Endothelial cell of umbilical vein (primary cell): ENCODE data around the gene TMEM208. TPM values are rescaled to one million over a fixed set of nuclear protein-coding genes. Genes with fewer than 3 reads are reported as not detected.

Source experiments
- BruUV-seq: library from RNA; stranded (reverse); fragments of 400-500 nt; replicated peaks from 2 replicates; lab custom pipeline; 2021; lab: Mats Ljungman, UMichigan
- CTCF ChIA-PET: fragments of 300-600, 350-600 bp; sonication (Branson Sonifier 250); formaldehyde crosslinking; loops from one replicate; lab custom pipeline; 2021; ENCODE audit warnings: antibody characterized with exemption, inconsistent platforms; lab: Charles Lee
- POLR2A ChIA-PET: fragments of 300-600, 350-600 bp; sonication (Branson Sonifier 250); formaldehyde crosslinking; loops from one replicate; lab custom pipeline; 2021; ENCODE audit warnings: antibody characterized with exemption, inconsistent platforms; lab: Charles Lee
- DNase-seq: peaks from one replicate; pipeline ENCODE4 v3.0.0-alpha.2; 2011; ENCODE audit warnings: low read depth, low spot score
- FAIRE-seq: peaks from 2 replicates; lab custom pipeline; 2011; peaks lifted over from hg19 to GRCh38; lab: Jason Lieb, UNC
- H2AFZ ChIP-seq: 2 replicates; pipeline ENCODE4 v1.6.0; 2012; ENCODE audit warnings: low read depth, low read length, control low read depth, inconsistent platforms
- H3K27ac ChIP-seq: 2 replicates; pipeline ENCODE4 v1.5.1; 2011; ENCODE audit warnings: low read depth, mild to moderate bottlenecking, control low read depth, low read length, moderate library complexity; ENCODE audit not compliant: insufficient read depth
- H3K27me3 ChIP-seq, 2 experiments: 2 replicates each; pipeline versions ENCODE4 v1.6.0 to v1.6.1; 2011; ENCODE audit warnings: low read length in 2 of 2, mixed read lengths in 1 of 2; ENCODE audit not compliant: control insufficient read depth in 2 of 2, insufficient read depth in 2 of 2
- H3K36me3 ChIP-seq, 2 experiments: 2 replicates in 1 of 2; 3 replicates in 1 of 2; pipeline ENCODE4 v1.5.1; 2011; ENCODE audit warnings: low read length in 2 of 2, mild to moderate bottlenecking in 1 of 2, moderate library complexity in 1 of 2; ENCODE audit not compliant: control insufficient read depth in 2 of 2, insufficient read depth in 2 of 2; ENCODE audit errors: extremely low read depth in 1 of 2
- H3K4me1 ChIP-seq: 3 replicates; pipeline ENCODE4 v1.5.1; 2011; ENCODE audit warnings: mild to moderate bottlenecking, low read length; ENCODE audit not compliant: control insufficient read depth, insufficient read depth; ENCODE audit errors: extremely low read depth
- H3K4me2 ChIP-seq: 2 replicates; pipeline ENCODE4 v1.6.1; 2011; ENCODE audit warnings: low read length, control low read depth, mixed read lengths; ENCODE audit not compliant: insufficient read depth
- H3K4me3 ChIP-seq, 3 experiments: fragments of 200-600 bp in 1 of 3; sonication (generic), shearing (Covaris generic) in 1 of 3; replicated peaks in 1 of 3; 2 replicates each; pipeline ENCODE4 v1.5.1; 2011 to 2016; ENCODE audit warnings: control low read depth in 3 of 3, low read length in 3 of 3, mild to moderate bottlenecking in 2 of 3, inconsistent platforms in 1 of 3, low read depth in 1 of 3, moderate library complexity in 1 of 3; ENCODE audit not compliant: insufficient read depth in 1 of 3
- H3K79me2 ChIP-seq: 2 replicates; pipeline ENCODE4 v1.6.0; 2012; ENCODE audit warnings: low read length, inconsistent platforms; ENCODE audit not compliant: control insufficient read depth, insufficient read depth
- H3K9ac ChIP-seq: replicated peaks from 2 replicates; pipeline ENCODE3; 2011; ENCODE audit warnings: low read length, control low read depth; ENCODE audit not compliant: insufficient read depth; ENCODE audit errors: extremely low read depth
- H3K9me1 ChIP-seq: replicated peaks from 3 replicates; pipeline ENCODE4 v1.6.0; 2011; ENCODE audit warnings: mild to moderate bottlenecking, low read length; ENCODE audit not compliant: control insufficient read depth, insufficient read depth; ENCODE audit errors: extremely low read depth
- H3K9me3 ChIP-seq: replicated peaks from 2 replicates; pipeline ENCODE4 v1.5.1; 2012; ENCODE audit warnings: low read length, inconsistent platforms; ENCODE audit not compliant: control insufficient read depth, insufficient read depth
- H4K20me1 ChIP-seq: replicated peaks from 2 replicates; pipeline ENCODE3; 2011; ENCODE audit warnings: mild to moderate bottlenecking, low read length; ENCODE audit not compliant: control insufficient read depth, insufficient read depth; ENCODE audit errors: extremely low read depth
- CTCF ChIP-seq, 2 donors: IDR thresholded peaks; 1 replicate in 1 of 2; 2 replicates in 1 of 2; pipeline ENCODE4 v1.5.1; 2011; ENCODE audit warnings: low read length in 2 of 2, mild to moderate bottlenecking in 2 of 2, moderate library complexity in 2 of 2, control low read depth in 1 of 2, inconsistent platforms in 1 of 2, low read depth in 1 of 2; ENCODE audit not compliant: insufficient read depth in 1 of 2; ENCODE audit errors: extremely low read depth in 1 of 2
- EZH2 ChIP-seq: IDR thresholded peaks from 2 replicates; pipeline ENCODE4 v1.6.1; 2012; ENCODE audit warnings: borderline replicate concordance, low read depth, mild to moderate bottlenecking, moderate library complexity, low read length, inconsistent platforms; ENCODE audit not compliant: severe bottlenecking
- FOS ChIP-seq: IDR thresholded peaks from 2 replicates; pipeline ENCODE4 v1.6.1; 2011; ENCODE audit warnings: mild to moderate bottlenecking, low read length, moderate library complexity, borderline replicate concordance; ENCODE audit not compliant: insufficient read depth
- GATA2 ChIP-seq: IDR thresholded peaks from 2 replicates; pipeline ENCODE4 v1.7.0; 2011; ENCODE audit warnings: low read depth, mild to moderate bottlenecking, moderate library complexity, mixed read lengths, low read length; ENCODE audit not compliant: insufficient read length, insufficient read depth
- JUN ChIP-seq: IDR thresholded peaks from 2 replicates; pipeline ENCODE4 v1.6.1; 2011; ENCODE audit warnings: borderline replicate concordance, low read depth; ENCODE audit not compliant: insufficient read length, insufficient read depth
- MYC ChIP-seq: IDR thresholded peaks from one replicate; pipeline ENCODE4 v1.6.1; 2011; ENCODE audit warnings: mild to moderate bottlenecking, low read depth, low read length
- POLR2A ChIP-seq: IDR thresholded peaks from 2 replicates; pipeline ENCODE4 v1.6.1; 2012; ENCODE audit warnings: low read depth, mild to moderate bottlenecking, control low read depth, low read length
- POLR2AphosphoS5 ChIP-seq: IDR thresholded peaks from 2 replicates; pipeline ENCODE4 v1.6.1; 2012; ENCODE audit warnings: low read depth, mild to moderate bottlenecking, control low read depth, low read length, moderate library complexity; ENCODE audit not compliant: insufficient read depth
- dilution Hi-C: fragments of 300-500 bp; cut with MboI; formaldehyde crosslinking; loops from one replicate; pipeline ENCODE4 v1.15.0; 2019; ENCODE audit warnings: low sequenced_read_pairs; ENCODE audit not compliant: extremely low pct_ligation_motif_present
- intact Hi-C: fragments of 100-400 bp; cut with micrococcal nuclease; formaldehyde crosslinking; loops from one replicate; pipeline ENCODE4 v1.10.0; 2022
- polyA plus RNA-seq, 4 experiments: library from polyadenylated mRNA; depleted of rRNA in 3 of 4; stranded (reverse) in 3 of 4; unstranded in 1 of 4; fragments of >200 nt; gene quantifications; 2 replicates each; pipeline versions ENCODE4 v1.2.1 to v1.2.3, GENCODE V29; 2011 to 2012; ENCODE audit warnings: missing spikeins in 1 of 4
- total RNA-seq: library from RNA; stranded (reverse); gene quantifications from 2 replicates; pipeline ENCODE4 v1.2.3, GENCODE V29; 2021
- TF ChIP-seq, protein P1 (sequence below): IDR thresholded peaks from 2 replicates; pipeline ENCODE4 v1.6.1; 2011; ENCODE audit not compliant: insufficient read depth, insufficient read length

The TMEM208 gene
- total and polyA plus RNA-seq, 2 donors (not counting 3 experiments of a cell fraction or from before 2014, with no cell fraction given) = 35.3 to 94.0 TPM

DNA sequence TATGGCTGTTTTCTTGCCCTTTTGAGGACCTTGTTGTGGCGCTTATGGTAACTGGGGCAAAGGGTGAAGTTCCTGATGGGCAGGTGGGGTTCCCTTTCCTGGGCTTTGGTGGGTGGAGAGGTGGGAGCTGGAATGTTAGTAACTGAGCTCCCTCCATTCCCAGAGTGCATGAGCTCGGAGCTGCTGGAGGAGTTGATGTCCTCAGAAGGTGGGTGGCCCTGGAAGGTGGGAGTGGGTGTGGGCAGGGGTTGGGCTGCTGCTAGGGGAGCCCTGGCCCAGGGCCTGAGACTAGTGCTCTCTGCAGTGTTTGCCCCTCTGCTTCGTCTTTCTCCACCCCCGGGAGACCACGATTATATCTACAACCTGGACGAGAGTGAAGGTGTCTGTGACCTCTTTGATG lies 29.2 kb upstream of the TMEM208 start:
- POLR2A ChIA-PET = interaction anchor here (1.2 to 1.7 kb wide), 2 partner anchors 19 to 50 kb away, joined by 3 to 6 read pairs; partner anchors contain the start of gene FHOD1
- intact Hi-C loops = loop anchor here (1.0 to 10.0 kb wide), 3 partner anchors 19 to 197 kb away; partner anchors contain the start of genes FHOD1 and TPPP3
- BruUV-seq = no TSS peak
- no peak overlapping the region for H3K9ac ChIP-seq
- DNase-seq (no peak), FAIRE-seq (no peak)
- H4K20me1 ChIP-seq = no peaks in the 10 kb centered on the region
- TF ChIP-seq EZH2 = no peak
- TF ChIP-seq JUN = no peak
- no peak for TF ChIP-seq POLR2AphosphoS5
- TF ChIP-seq CTCF (IDR thresholded peaks at IDR 0.05; ENCODE audit: extremely low read depth in 1 of 2, insufficient read depth in 1 of 2, low read depth in 1 of 2, low read length in 2 of 2) = no peak
- TF ChIP-seq GATA2 = no peak
- no peak for TF ChIP-seq FOS
- TF ChIP-seq, protein P1, sequence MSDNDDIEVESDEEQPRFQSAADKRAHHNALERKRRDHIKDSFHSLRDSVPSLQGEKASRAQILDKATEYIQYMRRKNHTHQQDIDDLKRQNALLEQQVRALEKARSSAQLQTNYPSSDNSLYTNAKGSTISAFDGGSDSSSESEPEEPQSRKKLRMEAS = no peak
- no peak for TF ChIP-seq POLR2A
- no peak for TF ChIP-seq MYC
- H3K27me3 ChIP-seq = no peaks in the 10 kb centered on the region
- CTCF ChIA-PET = interaction anchor here (0.6 to 2.4 kb wide), 39 partner anchors 8 to 245 kb away, joined by 3 to 15 read pairs (median 5); partner anchors contain the start of genes CES3, EXOC3L1, FBXL8 and FHOD1
- H3K4me3 ChIP-seq = no peak overlapping the region
- H3K27ac ChIP-seq = no peak overlapping the region
- no peak overlapping the region for H2AFZ ChIP-seq
- dilution Hi-C loops = no loop called here
- no peak overlapping the region for H3K4me2 ChIP-seq
- H3K4me1 ChIP-seq = peaks cover 17% of the 10 kb centered on the region
- H3K36me3 ChIP-seq = peaks cover 19 to 58% of the 10 kb centered on the region in 2 experiments
- H3K9me1 ChIP-seq = no peaks in the 10 kb centered on the region
- H3K9me3 ChIP-seq = no peaks in the 10 kb centered on the region
- peaks cover 40% of the 10 kb centered on the region for H3K79me2 ChIP-seq
